ENCODE data around the gene SYT2.
"Not testable (repeated sequence)": the region's sequence is repeated elsewhere in the genome, so short reads cannot be mapped to it uniquely, and the experiment has no call there.

Gene SYT2

GRCh38 chr1:202623075-202623474 is 87.2 kb downstream of the SYT2 start:
- DNase-seq (ENCODE audit: low spot score): peak; percentile 52

- no peak for DNase-seq (ENCODE audit: low spot score)
Observed at GRCh38 chr1:202622388-202622787, 87.9 kb downstream of the SYT2 start.

GRCh38 chr1:202621446-202621845 is 88.8 kb downstream of the SYT2 start:
- no peak for DNase-seq (ENCODE audit: low spot score)

- DNase-seq (ENCODE audit: low spot score): not testable (repeated sequence)
Observed at GRCh38 chr1:202620036-202620435, 90.2 kb downstream of the SYT2 start.

GRCh38 chr1:202619505-202619904 is 90.7 kb downstream of the SYT2 start:
- no peak for DNase-seq (ENCODE audit: low spot score)

GRCh38 chr1:202619012-202619411 is 91.2 kb downstream of the SYT2 start:
- DNase-seq (ENCODE audit: low spot score): not testable (repeated sequence)

- DNase-seq (ENCODE audit: low spot score): no peak
Observed at GRCh38 chr1:202616355-202616915, 93.8 kb downstream of the SYT2 start.

GRCh38 chr1:202615501-202616354 is 94.5 kb downstream of the SYT2 start:
- DNase-seq (ENCODE audit: low spot score): peak; percentile 47

GRCh38 chr1:202615208-202615500 is 95.1 kb downstream of the SYT2 start:
- DNase-seq (ENCODE audit: low spot score): not testable (repeated sequence)

GRCh38 chr1:202614363-202615207 is 95.7 kb downstream of the SYT2 start:
- not testable (repeated sequence) for DNase-seq (ENCODE audit: low spot score)

GRCh38 chr1:202613571-202613970 is 96.7 kb downstream of the SYT2 start:
- no peak for DNase-seq (ENCODE audit: low spot score)

- not testable (repeated sequence) for DNase-seq (ENCODE audit: low spot score)
Observed at GRCh38 chr1:202612036-202612435, 98.2 kb downstream of the SYT2 start.

- no peak for DNase-seq (ENCODE audit: low spot score)
Observed at GRCh38 chr1:202605515-202605914, 104.7 kb downstream of the SYT2 start.

GRCh38 chr1:202603435-202603834 is 106.8 kb downstream of the SYT2 start:
- DNase-seq (ENCODE audit: low spot score): no peak

GRCh38 chr1:202600432-202601041 is 109.7 kb downstream of the SYT2 start:
- no peak for DNase-seq (ENCODE audit: low spot score)

- peak; percentile 89 for DNase-seq (ENCODE audit: low spot score)
Observed at GRCh38 chr1:202599669-202600431, 110.4 kb downstream of the SYT2 start.

- DNase-seq (ENCODE audit: low spot score): no peak
Observed at GRCh38 chr1:202597090-202597761, 113.0 kb downstream of the SYT2 start.

GRCh38 chr1:202596638-202597037 is 113.6 kb downstream of the SYT2 start:
- no peak for DNase-seq (ENCODE audit: low spot score)

- no peak for DNase-seq (ENCODE audit: low spot score)
Observed at GRCh38 chr1:202593845-202594244, 116.4 kb downstream of the SYT2 start.

- no peak for DNase-seq (ENCODE audit: low spot score)
Observed at GRCh38 chr1:202592146-202592545, 118.1 kb downstream of the SYT2 start.

GRCh38 chr1:202591515-202591914 is 118.7 kb downstream of the SYT2 start:
- no peak for DNase-seq (ENCODE audit: low spot score)

Measured in AG20443 (cell line).